ENCODE data around the gene TIMM21.

The TIMM21 gene

DNA sequence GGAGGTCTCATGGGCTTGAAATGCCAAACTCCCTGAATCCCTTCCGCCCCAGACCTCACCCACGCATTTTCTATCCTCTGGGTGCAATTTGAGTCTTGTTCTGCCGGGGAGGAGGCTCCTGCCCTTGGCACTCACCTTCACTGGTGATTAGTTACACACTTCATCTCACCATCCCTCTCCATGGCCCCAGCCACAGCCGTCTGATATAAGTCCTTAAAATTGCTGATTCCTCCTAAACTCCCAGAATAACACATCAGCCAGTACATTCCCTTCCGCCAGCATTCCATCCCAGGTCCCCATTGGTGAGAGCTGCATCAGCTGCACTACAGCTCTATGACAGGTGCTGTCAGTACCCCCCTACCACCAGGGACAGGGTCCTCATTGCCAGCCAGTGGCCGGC lies 3.9 kb downstream of the TIMM21 start:
- Histone ChIP-seq H3K9me3 (ENCODE audit: control insufficient read depth, low read length) (no peaks in the 10 kb centered on the region), H2BK5ac (ENCODE audit: low read depth, low read length, poor library complexity, severe bottlenecking) (no peak overlapping the region), H3K36me3 (ENCODE audit: control insufficient read depth in 1 of 2, insufficient read depth in 2 of 2, low read depth in 1 of 2, low read length in 2 of 2) (peaks cover 7 to 49% of the 10 kb centered on the region in 2 experiments), H4K91ac (ENCODE audit: low read length) (no peak overlapping the region), H2BK120ac (ENCODE audit: low read depth, low read length) (no peak overlapping the region), H3K23ac (ENCODE audit: low read length in 2 of 2) (no peak overlapping the region), H3K27ac (ENCODE audit: low read length, poor library complexity, severe bottlenecking) (no peak overlapping the region), H2AFZ (ENCODE audit: low read depth, low read length) (no peak overlapping the region), H3K18ac (ENCODE audit: low read depth in 1 of 2, low read length in 2 of 2) (no peak overlapping the region), H2AK5ac (ENCODE audit: low read length, severe bottlenecking) (no peak overlapping the region), H3K14ac (ENCODE audit: low read length in 2 of 2) (no peak overlapping the region), H3K4me2 (ENCODE audit: low read length, poor library complexity, severe bottlenecking) (no peak overlapping the region), H4K8ac (ENCODE audit: low read length) (no peak overlapping the region), H2BK12ac (ENCODE audit: low read length in 2 of 2) (no peak overlapping the region), H3K4me1 (ENCODE audit: control insufficient read depth, insufficient read depth, low read depth, low read length) (peaks cover 10% of the 10 kb centered on the region), H3K4me3 (ENCODE audit: insufficient read depth in 1 of 2, low read depth in 1 of 2, low read length in 2 of 2) (no peak overlapping the region), H2BK15ac (ENCODE audit: low read depth, poor library complexity, severe bottlenecking) (no peak overlapping the region), H3K9ac (ENCODE audit: low read length) (no peak overlapping the region), H3K4ac (ENCODE audit: low read depth in 1 of 2, low read length in 2 of 2) (no peak overlapping the region), H3K79me1 (replicated peaks; ENCODE audit: low read length, poor library complexity, severe bottlenecking) (peaks cover 44% of the 10 kb centered on the region), H3K27me3 (ENCODE audit: control insufficient read depth in 1 of 2, insufficient read depth in 1 of 2, low read length in 2 of 2) (no peaks in the 10 kb centered on the region)
- DNase-seq: no peak
- 86% methylated on average over 6 of the region's 6 CpGs for WGBS

DNA sequence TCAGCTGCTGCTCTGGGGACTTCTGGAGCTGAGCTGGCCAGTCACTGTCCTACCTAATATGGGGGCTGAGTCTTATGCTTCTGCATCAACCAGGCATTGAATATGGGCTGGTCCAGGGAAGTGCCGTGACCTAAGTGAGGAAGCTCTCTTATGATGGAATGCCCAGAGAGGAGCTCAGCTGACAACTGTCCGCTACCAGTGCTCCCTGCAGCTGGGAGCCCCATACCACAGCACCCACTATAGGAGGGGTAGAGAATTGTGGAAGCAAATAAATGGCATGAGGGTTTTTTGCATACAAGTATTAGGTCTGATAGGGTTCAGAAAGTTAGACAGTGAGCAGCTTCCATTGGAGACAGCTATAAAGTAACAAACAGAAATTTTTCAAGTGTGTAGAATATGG lies 4.5 kb downstream of the TIMM21 start:
- Histone ChIP-seq H3K27me3 (ENCODE audit: control insufficient read depth in 1 of 2, insufficient read depth in 1 of 2, low read length in 2 of 2) (no peaks in the 10 kb centered on the region), H3K23ac (ENCODE audit: low read length in 2 of 2) (no peak overlapping the region), H3K4me3 (ENCODE audit: insufficient read depth in 1 of 2, low read depth in 1 of 2, low read length in 2 of 2) (no peak overlapping the region), H3K36me3 (ENCODE audit: control insufficient read depth in 1 of 2, insufficient read depth in 2 of 2, low read depth in 1 of 2, low read length in 2 of 2) (peaks cover 8 to 52% of the 10 kb centered on the region in 2 experiments), H3K18ac (ENCODE audit: low read depth in 1 of 2, low read length in 2 of 2) (no peak overlapping the region), H2AK5ac (ENCODE audit: low read length, severe bottlenecking) (no peak overlapping the region), H4K91ac (ENCODE audit: low read length) (no peak overlapping the region), H3K4ac (ENCODE audit: low read depth in 1 of 2, low read length in 2 of 2) (no peak overlapping the region), H4K8ac (ENCODE audit: low read length) (no peak overlapping the region), H3K14ac (ENCODE audit: low read length in 2 of 2) (no peak overlapping the region), H2BK12ac (ENCODE audit: low read length in 2 of 2) (no peak overlapping the region), H3K4me1 (ENCODE audit: control insufficient read depth, insufficient read depth, low read depth, low read length) (peaks cover 10% of the 10 kb centered on the region), H3K9me3 (ENCODE audit: control insufficient read depth, low read length) (no peaks in the 10 kb centered on the region), H2BK120ac (ENCODE audit: low read depth, low read length) (no peak overlapping the region), H2BK15ac (ENCODE audit: low read depth, poor library complexity, severe bottlenecking) (no peak overlapping the region), H3K79me1 (replicated peaks; ENCODE audit: low read length, poor library complexity, severe bottlenecking) (peaks cover 44% of the 10 kb centered on the region), H3K27ac (ENCODE audit: low read length, poor library complexity, severe bottlenecking) (no peak overlapping the region), H3K4me2 (ENCODE audit: low read length, poor library complexity, severe bottlenecking) (no peak overlapping the region), H2AFZ (ENCODE audit: low read depth, low read length) (no peak overlapping the region), H2BK5ac (ENCODE audit: low read depth, low read length, poor library complexity, severe bottlenecking) (no peak overlapping the region), H3K9ac (ENCODE audit: low read length) (peak overlapping the region; percentile 25)
- no peak for DNase-seq
- 93% methylated on average over 2 of the region's 2 CpGs for WGBS

GRCh38 chr18:74153377-74153776 lies 5.1 kb downstream of the TIMM21 start:
- Histone ChIP-seq H3K36me3 (ENCODE audit: control insufficient read depth in 1 of 2, insufficient read depth in 2 of 2, low read depth in 1 of 2, low read length in 2 of 2) (peaks cover 11 to 57% of the 10 kb centered on the region in 2 experiments), H4K8ac (ENCODE audit: low read length) (no peak overlapping the region), H3K14ac (ENCODE audit: low read length in 2 of 2) (no peak overlapping the region), H3K79me1 (replicated peaks; ENCODE audit: low read length, poor library complexity, severe bottlenecking) (peaks cover 46% of the 10 kb centered on the region), H3K4ac (ENCODE audit: low read depth in 1 of 2, low read length in 2 of 2) (no peak overlapping the region), H2BK12ac (ENCODE audit: low read length in 2 of 2) (no peak overlapping the region), H3K4me2 (ENCODE audit: low read length, poor library complexity, severe bottlenecking) (no peak overlapping the region), H3K9ac (ENCODE audit: low read length) (peak overlapping the region; percentile 25), H2BK15ac (ENCODE audit: low read depth, poor library complexity, severe bottlenecking) (no peak overlapping the region), H3K4me3 (ENCODE audit: insufficient read depth in 1 of 2, low read depth in 1 of 2, low read length in 2 of 2) (no peak overlapping the region), H2BK5ac (ENCODE audit: low read depth, low read length, poor library complexity, severe bottlenecking) (no peak overlapping the region), H4K91ac (ENCODE audit: low read length) (no peak overlapping the region), H2AK5ac (ENCODE audit: low read length, severe bottlenecking) (no peak overlapping the region), H3K9me3 (ENCODE audit: control insufficient read depth, low read length) (no peaks in the 10 kb centered on the region), H2AFZ (ENCODE audit: low read depth, low read length) (no peak overlapping the region), H2BK120ac (ENCODE audit: low read depth, low read length) (no peak overlapping the region), H3K18ac (ENCODE audit: low read depth in 1 of 2, low read length in 2 of 2) (no peak overlapping the region), H3K27ac (ENCODE audit: low read length, poor library complexity, severe bottlenecking) (no peak overlapping the region), H3K23ac (ENCODE audit: low read length in 2 of 2) (no peak overlapping the region), H3K27me3 (ENCODE audit: control insufficient read depth in 1 of 2, insufficient read depth in 1 of 2, low read length in 2 of 2) (no peaks in the 10 kb centered on the region), H3K4me1 (ENCODE audit: control insufficient read depth, insufficient read depth, low read depth, low read length) (peaks cover 10% of the 10 kb centered on the region)
- WGBS: 99% methylated on average over 2 of the region's 4 CpGs
- DNase-seq: no peak

DNA sequence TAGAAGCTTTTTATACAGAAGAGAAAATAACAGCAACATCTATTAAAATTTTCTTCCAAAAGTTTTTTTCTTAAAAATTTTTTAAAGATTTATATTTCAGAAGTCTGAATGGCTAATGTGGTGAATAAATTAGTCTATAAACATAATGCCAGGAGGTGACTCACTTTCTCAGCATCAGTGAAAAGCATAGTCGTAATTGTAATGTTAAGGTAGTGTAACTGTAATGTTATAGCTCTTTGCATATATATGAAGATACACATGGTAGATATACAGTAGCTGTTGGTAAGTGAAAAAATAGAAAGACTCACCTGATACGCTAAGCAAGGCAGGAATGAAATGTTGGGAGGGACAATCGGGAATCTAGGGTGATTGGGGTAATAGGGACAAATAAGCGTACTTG lies 5.5 kb downstream of the TIMM21 start:
- Histone ChIP-seq H4K91ac (ENCODE audit: low read length) (no peak overlapping the region), H3K4ac (ENCODE audit: low read depth in 1 of 2, low read length in 2 of 2) (no peak overlapping the region), H2AK5ac (ENCODE audit: low read length, severe bottlenecking) (no peak overlapping the region), H2BK5ac (ENCODE audit: low read depth, low read length, poor library complexity, severe bottlenecking) (no peak overlapping the region), H3K4me3 (ENCODE audit: insufficient read depth in 1 of 2, low read depth in 1 of 2, low read length in 2 of 2) (no peak overlapping the region), H3K14ac (ENCODE audit: low read length in 2 of 2) (no peak overlapping the region), H3K18ac (ENCODE audit: low read depth in 1 of 2, low read length in 2 of 2) (no peak overlapping the region), H3K27ac (ENCODE audit: low read length, poor library complexity, severe bottlenecking) (no peak overlapping the region), H3K23ac (ENCODE audit: low read length in 2 of 2) (no peak overlapping the region), H3K36me3 (ENCODE audit: control insufficient read depth in 1 of 2, insufficient read depth in 2 of 2, low read depth in 1 of 2, low read length in 2 of 2) (peaks cover 12 to 61% of the 10 kb centered on the region in 2 experiments), H3K27me3 (ENCODE audit: control insufficient read depth in 1 of 2, insufficient read depth in 1 of 2, low read length in 2 of 2) (no peaks in the 10 kb centered on the region), H3K9me3 (ENCODE audit: control insufficient read depth, low read length) (no peaks in the 10 kb centered on the region), H3K79me1 (replicated peaks; ENCODE audit: low read length, poor library complexity, severe bottlenecking) (peaks cover 42% of the 10 kb centered on the region), H2AFZ (ENCODE audit: low read depth, low read length) (no peak overlapping the region), H3K4me2 (ENCODE audit: low read length, poor library complexity, severe bottlenecking) (no peak overlapping the region), H2BK15ac (ENCODE audit: low read depth, poor library complexity, severe bottlenecking) (no peak overlapping the region), H2BK120ac (ENCODE audit: low read depth, low read length) (no peak overlapping the region), H4K8ac (ENCODE audit: low read length) (no peak overlapping the region), H3K4me1 (ENCODE audit: control insufficient read depth, insufficient read depth, low read depth, low read length) (peaks cover 9% of the 10 kb centered on the region), H3K9ac (ENCODE audit: low read length) (peak overlapping the region; percentile 25), H2BK12ac (ENCODE audit: low read length in 2 of 2) (no peak overlapping the region)
- 93% methylated on average over 2 of the region's 4 CpGs for WGBS
- no peak for DNase-seq

All from mesenchymal stem cell (in vitro differentiated cells and primary cell).